HepG2 (cell line): ENCODE data around the gene AKT2. TPM values are rescaled to one million over a fixed set of nuclear protein-coding genes. Genes with fewer than 3 reads are reported as not detected.

ENCODE experiments used
- CBX2 ChIP-seq, 2 experiments: fragments of 200-600 bp in 1 of 2; sonication (generic); formaldehyde crosslinking in 1 of 2; IDR thresholded peaks; 2 replicates each; pipeline versions ENCODE4 v1.7.0 to v1.8.1; 2018 to 2022; ENCODE audit warnings: low read depth in 2 of 2, low read length in 1 of 2, mild to moderate bottlenecking in 1 of 2, missing genetic modification reagents in 1 of 2
- ELF1 ChIP-seq: sonication (generic); formaldehyde crosslinking; IDR thresholded peaks from 2 replicates; pipeline ENCODE4 v1.4.0; 2020; ENCODE audit warnings: missing genetic modification reagents
- FOXM1 ChIP-seq: sonication (generic); formaldehyde crosslinking; IDR thresholded peaks from 2 replicates; pipeline ENCODE4 v1.5.0; 2020; ENCODE audit warnings: missing genetic modification reagents
- HCFC1 ChIP-seq: fragments of 150-350 bp; IDR thresholded peaks from 2 replicates; pipeline ENCODE4 v1.6.1; 2014; ENCODE audit warnings: low read depth, low read length
- HNRNPLL ChIP-seq: fragments of 200-400 bp; formaldehyde crosslinking; IDR thresholded peaks from 2 replicates; pipeline ENCODE4 v1.6.1; 2017; ENCODE audit warnings: mild to moderate bottlenecking, low read depth, low read length; ENCODE audit not compliant: poor library complexity, severe bottlenecking
- KDM1A ChIP-seq: IDR thresholded peaks from 2 replicates; pipeline ENCODE4 v1.6.1; 2016; ENCODE audit warnings: missing compliant biosample characterization
- KLF13 ChIP-seq: sonication (generic); formaldehyde crosslinking; IDR thresholded peaks from 2 replicates; pipeline ENCODE4 v1.4.0; 2020; ENCODE audit warnings: mild to moderate bottlenecking, missing genetic modification reagents
- MLLT10 ChIP-seq: sonication (generic); formaldehyde crosslinking; IDR thresholded peaks from 2 replicates; pipeline ENCODE4 v1.4.0; 2020; ENCODE audit warnings: missing genetic modification reagents
- MTF2 ChIP-seq: sonication (generic); formaldehyde crosslinking; IDR thresholded peaks from 2 replicates; pipeline ENCODE4 v1.5.0; 2020; ENCODE audit warnings: missing genetic modification reagents, borderline replicate concordance
- MYPOP ChIP-seq: sonication (generic); formaldehyde crosslinking; IDR thresholded peaks from 2 replicates; pipeline ENCODE4 v1.8.1; 2023; ENCODE audit warnings: mild to moderate bottlenecking, moderate library complexity, missing genetic modification reagents
- NFYC ChIP-seq: IDR thresholded peaks from 2 replicates; pipeline ENCODE4 v1.6.1; 2016; ENCODE audit warnings: missing genetic modification reagents, missing compliant biosample characterization
- RBAK ChIP-seq: sonication (generic); formaldehyde crosslinking; IDR thresholded peaks from 2 replicates; pipeline ENCODE4 v1.5.1; 2020; ENCODE audit warnings: mild to moderate bottlenecking, missing genetic modification reagents
- RBM39 ChIP-seq: fragments of 200-400 bp; formaldehyde crosslinking; IDR thresholded peaks from one replicate; pipeline ENCODE4 v1.6.1; 2018; ENCODE audit warnings: antibody characterized with exemption, mild to moderate bottlenecking, low read depth, low read length; ENCODE audit not compliant: poor library complexity, severe bottlenecking
- TCF12 ChIP-seq, 2 experiments: fragments of 450-650 bp in 1 of 2; sonication (generic) in 1 of 2; formaldehyde crosslinking in 1 of 2; IDR thresholded peaks; 2 replicates each; pipeline versions ENCODE4 v1.6.1 to v1.8.0; 2017 to 2022; ENCODE audit warnings: antibody characterized with exemption in 1 of 2, mild to moderate bottlenecking in 1 of 2, missing genetic modification reagents in 1 of 2, moderate library complexity in 1 of 2
- TEAD2 ChIP-seq: sonication (generic); formaldehyde crosslinking; IDR thresholded peaks from 2 replicates; pipeline ENCODE4 v1.9.0; 2021; ENCODE audit warnings: missing genetic modification reagents
- ZBTB25 ChIP-seq: IDR thresholded peaks from 2 replicates; pipeline ENCODE4 v1.6.1; 2018; ENCODE audit warnings: missing genetic modification reagents
- ZFP37 ChIP-seq: sonication (generic); formaldehyde crosslinking; IDR thresholded peaks from 2 replicates; pipeline ENCODE4 v1.4.0; 2020; ENCODE audit warnings: missing genetic modification reagents, borderline replicate concordance
- ZNF143 ChIP-seq: sonication (generic); formaldehyde crosslinking; IDR thresholded peaks from 2 replicates; pipeline ENCODE4 v1.4.0; 2020; ENCODE audit warnings: missing genetic modification reagents
- ZNF451 ChIP-seq: sonication (generic); formaldehyde crosslinking; IDR thresholded peaks from 2 replicates; pipeline ENCODE4 v1.5.0; 2020; ENCODE audit warnings: mild to moderate bottlenecking, missing genetic modification reagents
- ZNF546 ChIP-seq: sonication (generic); formaldehyde crosslinking; conservative IDR thresholded peaks from 2 replicates; pipeline ENCODE4 v1.8.1; 2023; ENCODE audit warnings: mild to moderate bottlenecking, missing genetic modification reagents
- ZNF709 ChIP-seq: sonication (generic); formaldehyde crosslinking; IDR thresholded peaks from 2 replicates; pipeline ENCODE4 v1.5.0; 2020; ENCODE audit warnings: mild to moderate bottlenecking, missing genetic modification reagents
- ZNF878 ChIP-seq: sonication (generic); formaldehyde crosslinking; IDR thresholded peaks from 2 replicates; pipeline ENCODE4 v1.8.1; 2023; ENCODE audit warnings: mild to moderate bottlenecking, missing genetic modification reagents, moderate library complexity
- ZSCAN21 ChIP-seq: sonication (generic); formaldehyde crosslinking; IDR thresholded peaks from 2 replicates; pipeline ENCODE4 v1.8.0; 2022; ENCODE audit warnings: mild to moderate bottlenecking, missing genetic modification reagents, moderate library complexity, borderline replicate concordance
- polyA plus RNA-seq, 8 experiments: library from polyadenylated mRNA; depleted of rRNA in 3 of 8; stranded (reverse) in 7 of 8; unstranded in 1 of 8; fragments of >200 nt; fragmentation: Illumina TruSeq in 4 of 8; extraction: Trizol in 4 of 8; gene quantifications; 2 replicates each; pipeline versions ENCODE4 v1.2.1 to v1.2.3, GENCODE V29; 2011 to 2016; ENCODE audit warnings: low read depth in 4 of 8, missing spikeins in 1 of 8, mixed read lengths in 1 of 8; ENCODE audit not compliant: insufficient read depth in 1 of 8
- total RNA-seq, 5 experiments: library from RNA; depleted of rRNA; stranded (reverse); fragments of >200 nt; fragmentation: Illumina TruSeq; extraction: Trizol; gene quantifications; 2 replicates each; pipeline ENCODE4 v1.2.3, GENCODE V29; 2016; ENCODE audit warnings: low read depth in 1 of 5
- TF ChIP-seq, protein P1 (sequence below): sonication (generic); formaldehyde crosslinking; IDR thresholded peaks from 2 replicates; pipeline ENCODE4 v1.4.0; 2020; ENCODE audit warnings: missing genetic modification reagents
- TF ChIP-seq, protein P2 (sequence below): sonication (generic); formaldehyde crosslinking; IDR thresholded peaks from 2 replicates; pipeline ENCODE4 v1.4.0; 2020; ENCODE audit warnings: mild to moderate bottlenecking, missing genetic modification reagents

AKT2 gene
- total and polyA plus RNA-seq, 2 of the 13 experiments (the other 11 are each of a cell fraction or from before 2014, with no cell fraction given): 82.1 to 173 TPM

DNA sequence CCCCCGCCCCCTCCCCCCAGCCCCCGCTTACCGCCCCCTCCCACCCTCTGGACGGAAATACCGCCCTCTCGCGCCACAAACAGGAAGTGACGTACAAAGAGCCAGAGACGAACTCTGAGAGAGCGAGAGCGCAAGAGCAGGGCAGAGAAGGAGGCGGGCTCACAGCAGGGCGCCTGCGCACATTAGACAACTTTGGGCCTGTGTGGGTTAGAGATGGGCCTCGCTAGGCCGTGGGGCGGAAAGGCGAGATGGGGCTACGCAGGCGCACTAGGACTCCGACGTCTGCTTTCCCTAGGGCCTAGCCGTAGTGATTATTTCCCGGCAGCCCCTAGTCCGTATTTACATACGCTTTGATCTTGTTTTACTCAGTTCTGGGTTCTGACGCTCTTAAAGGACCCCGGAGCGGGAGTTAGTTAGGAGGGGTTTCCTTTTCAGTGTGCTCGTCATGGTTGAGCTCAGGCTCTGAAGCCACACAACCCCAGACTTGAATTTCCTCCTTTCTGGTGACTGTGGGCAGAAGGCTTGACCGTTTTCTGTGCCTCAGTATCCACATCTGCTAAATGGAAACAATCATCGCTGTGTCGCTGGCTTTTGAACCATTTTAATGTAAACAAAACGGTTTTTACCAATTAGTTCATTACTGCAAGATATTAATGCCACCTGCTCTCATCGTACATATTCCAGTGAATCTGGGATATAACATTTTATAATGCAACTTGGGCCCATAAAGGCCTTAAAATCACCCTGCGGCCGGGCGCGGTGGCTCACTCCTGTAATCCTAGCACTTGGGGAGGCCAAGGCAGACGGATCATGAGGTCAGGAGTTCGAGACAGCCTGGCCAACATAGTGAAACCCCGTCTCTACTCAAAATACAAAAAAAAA lies 449 bp upstream of the AKT2 start (continued):
- TF ChIP-seq, protein P1, sequence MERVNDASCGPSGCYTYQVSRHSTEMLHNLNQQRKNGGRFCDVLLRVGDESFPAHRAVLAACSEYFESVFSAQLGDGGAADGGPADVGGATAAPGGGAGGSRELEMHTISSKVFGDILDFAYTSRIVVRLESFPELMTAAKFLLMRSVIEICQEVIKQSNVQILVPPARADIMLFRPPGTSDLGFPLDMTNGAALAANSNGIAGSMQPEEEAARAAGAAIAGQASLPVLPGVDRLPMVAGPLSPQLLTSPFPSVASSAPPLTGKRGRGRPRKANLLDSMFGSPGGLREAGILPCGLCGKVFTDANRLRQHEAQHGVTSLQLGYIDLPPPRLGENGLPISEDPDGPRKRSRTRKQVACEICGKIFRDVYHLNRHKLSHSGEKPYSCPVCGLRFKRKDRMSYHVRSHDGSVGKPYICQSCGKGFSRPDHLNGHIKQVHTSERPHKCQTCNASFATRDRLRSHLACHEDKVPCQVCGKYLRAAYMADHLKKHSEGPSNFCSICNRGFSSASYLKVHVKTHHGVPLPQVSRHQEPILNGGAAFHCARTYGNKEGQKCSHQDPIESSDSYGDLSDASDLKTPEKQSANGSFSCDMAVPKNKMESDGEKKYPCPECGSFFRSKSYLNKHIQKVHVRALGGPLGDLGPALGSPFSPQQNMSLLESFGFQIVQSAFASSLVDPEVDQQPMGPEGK (CRISPR knock-in tag): peak; percentile 7; the same call in 1 of the 2 replicates
- TF ChIP-seq ZFP37 (CRISPR knock-in tag) (no peak), FOXM1 (no peak), HCFC1 (0 out of 2 replicates have a peak, but pooled peaks have one; percentile 31), ZBTB25 (CRISPR knock-in tag) (peak; percentile 59; the same call in 1 of the 2 replicates), ELF1 (CRISPR knock-in tag) (no peak; the same call in 1 of the 2 replicates), ZSCAN21 (CRISPR knock-in tag) (0 out of 2 replicates have a peak, but pooled peaks have one; percentile 33), ZNF451 (CRISPR knock-in tag) (no peak), ZNF143 (CRISPR knock-in tag) (peak; percentile 89), MYPOP (CRISPR knock-in tag) (peak; percentile 67; the same call in 1 of the 2 replicates), MTF2 (CRISPR knock-in tag) (no peak), ZNF878 (CRISPR knock-in tag) (no peak), KDM1A (CRISPR knock-in tag) (peak; percentile 94), ZNF546 (CRISPR knock-in tag) (no peak), CBX2 (IDR thresholded peaks at IDR 0.05; ENCODE audit: low read depth, low read length) (no peak), CBX2 (CRISPR knock-in tag; IDR thresholded peaks at IDR 0.05; ENCODE audit: low read depth) (no peak), RBAK (CRISPR knock-in tag) (no peak), RBM39 (no peak), NFYC (CRISPR knock-in tag) (peak; percentile 49; the same call in 1 of the 2 replicates), TEAD2 (CRISPR knock-in tag) (no peak), KLF13 (CRISPR knock-in tag) (no peak), TCF12 (IDR thresholded peaks at IDR 0.05) (no peak), TCF12 (CRISPR knock-in tag; IDR thresholded peaks at IDR 0.05) (no peak), HNRNPLL (peak; percentile 61), MLLT10 (CRISPR knock-in tag) (no peak), ZNF709 (CRISPR knock-in tag) (0 out of 2 replicates have a peak, but pooled peaks have one; percentile 10)
- TF ChIP-seq, protein P2, sequence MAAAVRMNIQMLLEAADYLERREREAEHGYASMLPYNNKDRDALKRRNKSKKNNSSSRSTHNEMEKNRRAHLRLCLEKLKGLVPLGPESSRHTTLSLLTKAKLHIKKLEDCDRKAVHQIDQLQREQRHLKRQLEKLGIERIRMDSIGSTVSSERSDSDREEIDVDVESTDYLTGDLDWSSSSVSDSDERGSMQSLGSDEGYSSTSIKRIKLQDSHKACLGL (CRISPR knock-in tag): no peak
